Loucy (cell line): ENCODE data around the gene PHF11.

ENCODE experiments used
- H2AFZ ChIP-seq: fragments of 200-600 bp; sonication (generic); 2 replicates; pipeline ENCODE4 v1.6.0; 2016; ENCODE audit warnings: antibody characterized with exemption, mild to moderate bottlenecking, low read length, moderate library complexity
- H3F3A ChIP-seq: fragments of 200-600 bp; 2 replicates; pipeline ENCODE4 v1.6.0; 2016; ENCODE audit warnings: antibody characterized with exemption, low read depth, mild to moderate bottlenecking
- H3K27me3 ChIP-seq: fragments of 200-600 bp; sonication (generic); 2 replicates; pipeline ENCODE4 v1.6.1; 2014; ENCODE audit warnings: low read length, mild to moderate bottlenecking; ENCODE audit not compliant: insufficient read depth, poor library complexity, severe bottlenecking
- H3K36me3 ChIP-seq: fragments of 200-600 bp; sonication (generic); 2 replicates; pipeline ENCODE4 v1.6.1; 2016; ENCODE audit warnings: low read length; ENCODE audit not compliant: insufficient read depth
- H3K4me1 ChIP-seq: fragments of 200-600 bp; sonication (generic); 2 replicates; pipeline ENCODE4 v1.5.1; 2014; ENCODE audit warnings: low read length, mild to moderate bottlenecking; ENCODE audit not compliant: insufficient read depth, poor library complexity, severe bottlenecking
- H3K4me2 ChIP-seq: fragments of 200-600 bp; sonication (generic); 2 replicates; pipeline ENCODE4 v1.6.0; 2014; ENCODE audit warnings: antibody characterized with exemption, low read length, low read depth, mild to moderate bottlenecking; ENCODE audit not compliant: poor library complexity, severe bottlenecking
- H3K4me3 ChIP-seq: fragments of 200-600 bp; sonication (generic); 2 replicates; pipeline ENCODE4 v1.5.1; 2014; ENCODE audit warnings: low read length, mild to moderate bottlenecking, mixed read lengths; ENCODE audit not compliant: poor library complexity, severe bottlenecking
- H3K79me2 ChIP-seq: fragments of 200-600 bp; sonication (generic); 2 replicates; pipeline ENCODE4 v1.6.1; 2014; ENCODE audit warnings: low read length; ENCODE audit not compliant: insufficient read depth
- H3K9ac ChIP-seq: fragments of 200-600 bp; sonication (generic); 2 replicates; pipeline ENCODE4 v1.6.0; 2014; ENCODE audit warnings: mild to moderate bottlenecking, low read depth, low read length, moderate library complexity; ENCODE audit not compliant: poor library complexity, severe bottlenecking
- H3K9me2 ChIP-seq: fragments of 200-600 bp; sonication (generic); replicated peaks from 2 replicates; pipeline ENCODE4 v1.6.1; 2016; ENCODE audit warnings: low read depth, low read length, mixed read lengths
- H3K9me3 ChIP-seq: fragments of 200-600 bp; sonication (generic); 2 replicates; pipeline ENCODE4 v1.6.1; 2014; ENCODE audit warnings: mild to moderate bottlenecking, antibody characterized with exemption, low read length, low read depth; ENCODE audit not compliant: insufficient read depth
- H4K20me1 ChIP-seq: fragments of 200-600 bp; sonication (generic); 2 replicates; pipeline ENCODE4 v1.6.0; 2014; ENCODE audit warnings: antibody characterized with exemption, low read length, mild to moderate bottlenecking; ENCODE audit not compliant: insufficient read depth, poor library complexity, severe bottlenecking
- EZH2phosphoT487 ChIP-seq: fragments of 200-600 bp; IDR thresholded peaks from 2 replicates; pipeline ENCODE4 v1.6.1; 2018; ENCODE audit warnings: antibody characterized with exemption, mild to moderate bottlenecking, moderate library complexity, borderline replicate concordance
- TF ChIP-seq, protein P1 (sequence below): fragments of 200-600 bp; sonication (generic); conservative IDR thresholded peaks from 2 replicates; pipeline ENCODE4 v1.5.1; 2014; ENCODE audit warnings: mild to moderate bottlenecking, antibody characterized with exemption, low read length

PHF11 gene

DNA sequence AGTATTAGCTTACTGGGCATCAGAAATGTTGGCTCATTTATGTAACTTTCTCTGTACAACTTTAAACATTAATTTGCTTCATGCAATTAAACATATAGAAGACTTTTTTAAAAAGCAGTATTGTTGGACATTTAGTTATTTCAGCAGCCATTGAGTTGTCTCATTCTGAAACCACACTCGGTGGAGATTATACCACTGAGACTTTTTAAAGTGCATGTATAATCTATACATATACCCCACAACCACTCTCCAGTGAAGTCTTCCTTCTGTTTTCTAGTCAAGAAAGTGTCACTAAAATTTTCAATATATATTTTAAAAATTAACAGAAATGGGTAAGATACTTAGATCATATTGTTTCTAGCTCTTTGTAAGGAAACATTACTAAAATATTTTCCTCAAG, 36.2 kb upstream of the PHF11 start:
- peaks cover 8% of the 10 kb centered on the region; the same call in 1 of the 2 replicates for H3K9me3 ChIP-seq
- no peak overlapping the region for H3K4me3 ChIP-seq
- H3K9me2 ChIP-seq: no peaks in the 10 kb centered on the region
- H3K36me3 ChIP-seq: peaks cover 33% of the 10 kb centered on the region
- H3K4me1 ChIP-seq: peaks cover 7% of the 10 kb centered on the region
- no peaks in the 10 kb centered on the region for H3F3A ChIP-seq
- no peak overlapping the region for H2AFZ ChIP-seq
- TF ChIP-seq, protein P1, sequence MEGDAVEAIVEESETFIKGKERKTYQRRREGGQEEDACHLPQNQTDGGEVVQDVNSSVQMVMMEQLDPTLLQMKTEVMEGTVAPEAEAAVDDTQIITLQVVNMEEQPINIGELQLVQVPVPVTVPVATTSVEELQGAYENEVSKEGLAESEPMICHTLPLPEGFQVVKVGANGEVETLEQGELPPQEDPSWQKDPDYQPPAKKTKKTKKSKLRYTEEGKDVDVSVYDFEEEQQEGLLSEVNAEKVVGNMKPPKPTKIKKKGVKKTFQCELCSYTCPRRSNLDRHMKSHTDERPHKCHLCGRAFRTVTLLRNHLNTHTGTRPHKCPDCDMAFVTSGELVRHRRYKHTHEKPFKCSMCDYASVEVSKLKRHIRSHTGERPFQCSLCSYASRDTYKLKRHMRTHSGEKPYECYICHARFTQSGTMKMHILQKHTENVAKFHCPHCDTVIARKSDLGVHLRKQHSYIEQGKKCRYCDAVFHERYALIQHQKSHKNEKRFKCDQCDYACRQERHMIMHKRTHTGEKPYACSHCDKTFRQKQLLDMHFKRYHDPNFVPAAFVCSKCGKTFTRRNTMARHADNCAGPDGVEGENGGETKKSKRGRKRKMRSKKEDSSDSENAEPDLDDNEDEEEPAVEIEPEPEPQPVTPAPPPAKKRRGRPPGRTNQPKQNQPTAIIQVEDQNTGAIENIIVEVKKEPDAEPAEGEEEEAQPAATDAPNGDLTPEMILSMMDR: no peak
- no peak for TF ChIP-seq EZH2phosphoT487
- H4K20me1 ChIP-seq: no peaks in the 10 kb centered on the region
- no peak overlapping the region for H3K9ac ChIP-seq
- H3K27me3 ChIP-seq: no peaks in the 10 kb centered on the region
- H3K4me2 ChIP-seq: no peak overlapping the region
- H3K79me2 ChIP-seq: no peaks in the 10 kb centered on the region

DNA sequence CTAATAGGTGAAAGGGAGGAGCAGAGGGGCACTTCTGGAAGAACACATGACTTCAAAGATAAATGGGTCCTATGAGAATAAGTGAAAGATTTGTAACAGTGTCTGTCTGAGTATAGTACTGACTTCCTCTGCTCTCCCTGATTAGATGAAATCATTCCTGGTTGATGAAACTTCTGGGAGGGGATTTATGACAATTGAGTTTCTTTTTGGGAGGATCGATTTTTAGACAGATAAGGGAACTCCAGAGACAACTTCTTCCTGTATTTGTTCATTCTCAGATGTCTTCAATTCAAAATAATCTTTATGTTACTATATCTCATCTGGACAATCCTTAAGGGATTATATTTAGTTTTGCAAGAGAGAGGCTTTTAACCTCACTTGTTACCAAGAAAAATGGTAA, 31.7 kb upstream of the PHF11 start:
- Histone ChIP-seq H3F3A (no peaks in the 10 kb centered on the region), H3K9me2 (no peaks in the 10 kb centered on the region), H2AFZ (no peak overlapping the region), H3K9ac (no peak overlapping the region), H3K4me3 (no peak overlapping the region), H4K20me1 (no peaks in the 10 kb centered on the region), H3K4me2 (no peak overlapping the region), H3K4me1 (no peaks in the 10 kb centered on the region), H3K9me3 (peaks cover 8% of the 10 kb centered on the region; the same call in 1 of the 2 replicates), H3K27me3 (no peaks in the 10 kb centered on the region), H3K79me2 (no peaks in the 10 kb centered on the region), H3K36me3 (peaks cover 46% of the 10 kb centered on the region)
- TF ChIP-seq EZH2phosphoT487: no peak
- TF ChIP-seq, protein P1: no peak

DNA sequence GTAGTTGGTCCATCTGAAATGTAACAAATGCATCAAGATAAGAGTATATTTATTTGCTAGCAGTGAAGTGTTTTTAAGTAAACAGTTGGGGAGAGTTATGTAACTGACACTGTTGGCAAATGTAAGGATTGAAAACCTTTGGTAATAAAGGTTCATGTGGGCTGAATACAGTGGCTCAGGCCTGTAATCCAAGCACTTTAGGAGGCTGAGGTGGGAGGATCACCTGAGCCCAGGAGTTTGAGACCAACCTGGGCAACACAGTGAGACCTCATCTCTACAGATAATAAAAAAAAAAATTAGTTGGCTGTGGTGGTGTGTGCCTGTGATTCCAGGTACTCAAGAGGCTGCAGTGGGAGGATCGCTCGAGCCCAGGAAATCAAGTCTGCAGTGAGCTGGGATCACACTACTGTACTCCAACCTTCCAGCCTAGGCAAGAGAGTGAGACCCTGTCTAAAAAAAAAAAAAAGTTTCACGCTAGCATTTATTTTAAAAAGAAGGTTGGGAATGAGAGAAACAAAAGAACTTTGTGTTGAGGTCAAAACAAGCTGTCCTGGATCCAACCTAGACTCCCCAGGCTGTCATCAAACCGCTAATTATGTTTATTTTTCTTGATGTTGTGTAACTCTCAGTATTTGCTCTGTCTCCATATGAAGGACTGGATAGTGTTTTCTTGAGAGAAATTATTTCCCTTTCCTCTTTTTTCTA, 31.0 kb upstream of the PHF11 start:
- Histone ChIP-seq H2AFZ (no peak overlapping the region), H3K36me3 (peaks cover 48% of the 10 kb centered on the region), H3K27me3 (no peaks in the 10 kb centered on the region), H3K4me1 (no peaks in the 10 kb centered on the region), H3K9ac (no peak overlapping the region), H3K79me2 (no peaks in the 10 kb centered on the region), H3K9me3 (peaks cover 8% of the 10 kb centered on the region; the same call in 1 of the 2 replicates), H3K4me3 (no peak overlapping the region), H3K4me2 (no peak overlapping the region), H4K20me1 (no peaks in the 10 kb centered on the region), H3K9me2 (no peaks in the 10 kb centered on the region), H3F3A (no peaks in the 10 kb centered on the region)
- no peak for TF ChIP-seq EZH2phosphoT487
- TF ChIP-seq, protein P1: no peak
